ENCODE results near the gene TMEM256.

TMEM256 gene

DNA sequence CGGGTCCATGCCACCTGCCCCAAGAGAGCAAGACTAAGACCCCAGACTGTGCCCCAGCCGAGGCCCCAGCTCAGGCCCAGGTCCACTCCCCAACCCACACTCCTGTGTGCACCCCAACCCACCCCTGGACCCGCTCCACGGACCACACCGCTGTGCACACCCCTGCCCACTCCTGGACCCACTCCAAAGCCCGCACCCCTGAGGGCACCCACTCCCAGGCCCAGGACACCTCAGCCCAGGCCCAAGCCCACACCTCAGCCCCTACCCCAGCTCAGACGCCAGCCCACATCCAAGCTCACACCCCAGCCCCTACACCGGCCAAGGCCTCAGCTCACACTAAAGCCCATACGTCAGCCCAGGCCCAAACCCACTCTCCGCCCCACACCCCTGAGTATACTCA is 25.8 kb upstream of the TMEM256 start:
- no peak for DNase-seq (ENCODE audit: low read depth in 2 of 2)

DNA sequence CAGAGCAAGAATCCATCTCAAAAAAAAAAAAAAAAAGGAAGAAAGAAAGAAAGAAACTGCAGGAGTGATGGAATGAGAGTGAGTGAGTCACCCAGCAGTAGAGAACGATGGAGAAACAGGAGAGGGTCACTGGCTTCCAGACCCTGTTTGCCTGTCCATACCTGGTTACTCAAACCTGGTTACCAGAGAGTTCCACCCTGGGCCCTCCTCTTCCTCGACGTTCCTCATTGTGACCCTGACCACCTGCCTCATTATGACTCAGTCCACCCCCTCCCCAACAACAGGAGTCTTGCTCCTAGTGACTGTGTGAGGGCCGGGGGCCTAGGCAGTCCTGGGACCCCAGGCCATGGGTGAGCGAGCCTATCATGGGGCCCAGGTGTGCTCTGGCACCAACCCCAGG is 24.7 kb upstream of the TMEM256 start, which contains the start of gene SPEM3:
Gene SPEM3 (plus strand): TSS at position 301 of the 400 bp plus-strand sequence. CDS start 46 bp downstream, at position 347.
- DNase-seq (ENCODE audit: low read depth in 2 of 2), result no peak

DNA sequence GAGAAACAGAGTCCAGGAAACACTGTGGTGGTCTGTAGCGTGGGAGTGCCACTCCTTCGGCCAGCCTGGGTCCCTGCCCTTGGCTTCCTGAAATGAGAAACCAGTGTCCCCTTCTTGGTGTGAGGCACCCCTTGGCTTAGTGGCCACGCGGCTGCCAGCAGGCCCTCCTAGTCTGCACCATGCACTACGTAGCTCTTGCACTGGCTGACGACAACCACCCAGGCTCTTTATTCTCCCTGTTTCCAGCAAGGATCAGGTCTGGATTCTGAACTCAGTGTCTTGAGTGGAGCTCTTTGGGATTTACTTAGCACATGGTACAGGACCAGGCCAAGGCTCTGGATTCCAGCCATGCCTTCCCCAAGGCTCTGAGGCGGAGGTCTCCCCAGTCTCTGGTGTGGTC is 23.7 kb upstream of the TMEM256 start:
- no peak for DNase-seq (ENCODE audit: low read depth in 2 of 2)

DNA sequence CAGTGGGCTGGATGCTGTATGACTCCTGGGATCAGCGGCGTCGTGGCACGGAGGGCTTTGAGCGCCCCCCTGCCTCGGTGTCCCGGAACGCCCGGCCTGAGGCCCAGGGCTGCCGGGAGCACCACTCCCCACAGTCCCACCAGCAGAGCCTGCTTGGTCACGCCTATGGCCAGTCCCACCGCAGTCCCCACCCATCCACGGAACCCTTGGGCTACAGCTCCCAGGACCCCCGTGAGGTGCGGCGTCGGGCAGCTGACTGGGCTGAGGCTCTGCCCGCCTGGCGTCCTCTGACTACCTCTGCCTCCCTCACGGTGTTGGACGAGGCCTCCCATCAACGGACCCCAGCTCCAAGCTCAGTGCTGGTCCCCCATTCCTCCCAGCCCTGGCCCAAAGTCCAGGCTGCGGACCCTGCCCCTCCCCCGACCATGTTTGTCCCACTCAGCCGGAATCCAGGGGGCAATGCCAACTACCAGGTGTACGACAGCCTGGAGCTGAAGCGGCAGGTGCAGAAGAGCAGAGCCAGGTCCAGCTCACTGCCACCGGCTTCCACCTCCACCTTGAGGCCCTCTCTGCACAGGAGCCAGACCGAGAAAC is 23.1 kb upstream of the TMEM256 start:
- DNase-seq (ENCODE audit: low read depth in 2 of 2), result no peak

DNA sequence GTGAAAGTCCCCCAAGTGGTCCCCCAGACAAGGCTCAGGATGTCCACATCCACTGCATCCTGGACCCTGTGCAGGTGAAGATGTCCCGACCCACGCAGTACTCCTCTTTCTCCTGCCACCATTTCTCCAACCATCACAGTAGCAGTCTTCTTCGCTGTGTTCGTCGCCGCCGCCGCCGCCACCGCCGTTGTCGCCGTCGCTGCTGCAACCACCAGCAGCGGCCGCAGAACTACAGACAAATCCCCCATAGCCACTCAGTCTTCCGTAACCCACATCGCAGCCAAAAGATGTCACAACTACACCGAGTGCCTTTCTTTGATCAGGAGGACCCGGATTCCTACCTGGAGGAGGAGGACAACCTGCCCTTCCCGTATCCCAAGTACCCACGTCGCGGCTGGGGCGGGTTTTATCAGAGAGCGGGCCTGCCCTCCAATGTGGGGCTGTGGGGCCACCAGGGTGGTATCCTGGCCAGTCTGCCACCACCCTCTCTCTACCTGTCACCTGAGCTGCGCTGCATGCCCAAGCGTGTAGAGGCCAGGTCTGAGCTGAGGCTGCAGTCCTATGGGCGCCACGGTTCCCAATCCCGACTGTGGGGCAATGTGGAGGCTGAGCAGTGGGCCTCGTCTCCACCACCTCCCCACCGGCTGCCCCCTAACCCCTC is 22.4 kb upstream of the TMEM256 start:
- DNase-seq (ENCODE audit: low read depth in 2 of 2), result no peak

DNA sequence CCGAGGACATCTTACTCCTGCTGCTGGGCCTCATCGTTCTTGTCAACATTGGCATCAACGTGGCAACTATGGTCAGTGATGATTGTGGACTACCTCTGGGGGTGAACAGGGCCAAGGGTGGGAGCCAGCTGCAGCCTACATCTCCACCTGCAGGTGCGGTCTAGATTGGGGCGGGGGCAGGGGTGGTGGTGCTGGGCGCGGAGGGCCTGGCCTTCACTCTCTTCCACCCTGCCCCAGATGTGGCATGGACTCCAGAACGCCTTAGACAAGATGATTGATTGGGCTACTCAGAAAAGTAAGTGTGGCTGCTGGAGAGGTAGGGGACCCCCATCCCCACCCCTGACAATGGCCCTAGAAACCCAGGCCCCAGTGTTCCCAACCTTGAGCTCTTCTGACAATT is 21.9 kb upstream of the TMEM256 start:
- DNase-seq (ENCODE audit: low read depth in 2 of 2), result no peak

DNA sequence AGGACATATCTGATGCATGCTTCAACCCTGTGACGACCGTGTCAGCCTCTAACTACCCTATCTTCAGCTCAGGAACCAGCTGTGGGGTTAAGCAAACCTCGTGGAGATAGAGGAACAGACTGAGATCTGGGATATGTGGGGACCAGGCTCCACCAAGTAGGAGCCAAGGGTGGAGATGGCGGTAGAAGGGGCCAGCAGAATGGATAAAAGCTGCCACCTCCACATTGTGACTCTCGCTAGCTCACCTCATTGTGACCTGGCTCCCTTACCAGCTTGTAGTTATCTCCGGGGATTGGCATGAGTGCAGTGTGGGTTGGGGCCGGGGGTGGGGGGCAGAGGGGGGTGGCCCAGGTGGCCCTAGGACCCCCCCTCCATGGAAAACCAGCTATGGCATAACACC is 21.4 kb upstream of the TMEM256 start, which contains the start of gene SPEM2:
Gene SPEM2 (plus strand): TSS at position 301 of the 400 bp plus-strand sequence. CDS start 73 bp downstream, at position 374.
- DNase-seq (ENCODE audit: low read depth in 2 of 2), result no peak

DNA sequence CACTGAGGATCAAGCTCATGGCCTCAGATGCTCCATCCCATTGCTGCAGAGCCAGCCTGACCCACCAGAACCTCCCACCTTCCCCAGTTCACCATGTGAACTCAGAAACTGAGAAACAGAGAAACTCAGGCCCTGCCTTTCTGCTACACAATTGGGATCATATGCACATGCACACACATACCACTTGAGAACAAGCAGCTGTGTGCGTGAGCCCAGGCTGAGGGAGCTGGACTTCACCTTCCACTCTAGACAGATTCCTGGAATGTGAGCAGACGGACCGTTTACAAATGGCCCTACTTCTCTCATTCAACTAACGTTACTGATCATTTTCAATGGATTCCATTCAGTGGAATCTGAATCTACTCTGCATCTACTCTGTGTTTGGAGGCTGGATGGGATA is 19.8 kb upstream of the TMEM256 start:
- DNase-seq (ENCODE audit: low read depth in 2 of 2), result no peak

DNA sequence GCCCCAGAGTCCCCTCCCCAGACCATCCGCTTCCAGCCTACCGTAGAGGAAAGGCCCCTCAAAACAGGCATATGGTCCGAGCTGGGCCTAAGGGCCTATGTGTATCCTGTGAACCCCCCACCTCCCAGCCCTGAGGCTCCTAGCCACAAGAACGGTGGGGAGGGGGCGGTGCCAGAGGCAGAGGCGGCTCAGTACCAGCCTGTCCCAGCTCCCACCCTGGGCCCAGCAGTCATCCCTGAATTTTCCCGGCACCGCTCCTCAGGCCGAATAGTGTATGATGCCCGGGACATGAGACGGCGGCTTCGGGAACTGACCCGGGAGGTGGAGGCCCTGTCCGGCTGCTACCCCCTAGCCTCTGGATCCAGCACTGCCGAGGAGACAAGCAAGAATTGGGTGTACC is 17.3 kb upstream of the TMEM256 start:
- DNase-seq (ENCODE audit: low read depth in 2 of 2), result no peak

DNA sequence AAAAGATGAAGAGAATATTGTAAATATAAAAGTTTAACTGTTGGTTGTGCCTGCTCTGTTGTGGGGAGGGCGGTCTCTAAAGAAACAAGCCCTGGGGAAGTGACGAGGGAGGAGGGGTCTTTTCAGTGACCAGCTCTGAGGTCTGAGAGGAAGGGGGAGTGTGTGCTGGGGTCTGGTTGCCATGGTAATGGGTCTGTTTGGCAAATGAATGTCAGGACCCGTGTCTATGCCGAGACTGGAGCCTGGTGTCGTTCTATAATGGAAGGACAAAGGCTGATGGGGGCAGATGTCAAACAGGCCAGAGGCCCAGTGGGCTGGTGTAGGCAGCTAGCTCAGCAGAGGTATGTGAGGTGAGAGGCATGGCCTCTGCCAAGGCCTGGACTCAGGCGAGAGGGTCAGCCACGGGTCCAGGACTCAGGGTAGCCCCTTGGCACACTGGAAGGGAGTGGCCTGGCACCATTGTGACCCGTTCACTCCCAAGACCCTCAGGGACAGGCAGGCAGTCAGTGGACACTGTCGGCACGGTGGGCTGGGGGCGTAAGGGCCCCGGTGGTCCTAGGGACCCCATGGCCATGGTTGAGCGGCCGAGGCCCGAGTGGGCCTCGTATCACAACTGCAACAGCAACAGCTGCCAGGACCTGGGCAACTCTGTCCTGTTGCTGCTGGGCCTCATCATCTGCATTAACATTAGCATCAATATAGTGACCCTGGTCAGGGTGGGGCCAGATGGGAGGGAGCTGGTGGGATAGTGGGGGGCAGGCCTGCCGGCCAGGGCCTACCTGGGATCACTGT is 16.1 kb upstream of the TMEM256 start, which contains the start of gene SPEM1:
Gene SPEM1 (plus strand): TSS at position 506 of the 792 bp plus-strand sequence. CDS start 61 bp downstream, at position 567.
- DNase-seq (ENCODE audit: low read depth in 2 of 2), result no peak

DNA sequence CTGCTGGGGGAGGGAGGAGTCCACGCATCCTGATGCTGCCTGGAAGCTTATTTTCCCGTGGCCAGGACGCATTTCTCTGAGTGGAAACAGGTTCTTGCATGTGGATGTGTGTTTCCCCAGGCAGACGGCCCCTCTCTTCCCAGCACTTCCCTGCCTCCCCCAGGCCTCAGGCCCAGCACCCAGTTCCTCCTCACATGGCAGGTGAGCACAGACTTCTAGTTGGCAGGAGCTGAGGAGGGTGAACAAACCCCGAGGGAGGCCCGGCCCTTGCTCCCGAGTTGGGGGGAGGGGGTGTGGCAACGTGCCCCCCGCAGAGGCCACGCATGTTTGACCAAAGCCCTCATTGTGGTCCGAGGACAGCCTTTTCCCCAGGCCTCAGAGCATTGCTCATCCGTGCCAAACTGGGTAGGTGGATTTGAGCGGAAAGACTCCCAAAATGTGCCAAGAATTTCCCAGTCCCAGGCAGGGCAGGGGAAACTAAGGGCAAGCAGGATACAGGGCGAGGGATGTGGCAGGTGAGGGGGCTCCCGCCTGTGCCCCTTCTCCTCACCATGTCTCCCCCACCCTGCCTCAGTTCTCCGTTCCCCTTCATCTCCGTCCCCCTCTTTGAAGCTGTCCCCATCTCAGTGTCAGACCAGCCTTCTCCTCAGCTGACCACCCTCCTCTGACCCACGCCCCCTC is 14.7 kb upstream of the TMEM256 start:
- no peak for DNase-seq (ENCODE audit: low read depth in 2 of 2)

DNA sequence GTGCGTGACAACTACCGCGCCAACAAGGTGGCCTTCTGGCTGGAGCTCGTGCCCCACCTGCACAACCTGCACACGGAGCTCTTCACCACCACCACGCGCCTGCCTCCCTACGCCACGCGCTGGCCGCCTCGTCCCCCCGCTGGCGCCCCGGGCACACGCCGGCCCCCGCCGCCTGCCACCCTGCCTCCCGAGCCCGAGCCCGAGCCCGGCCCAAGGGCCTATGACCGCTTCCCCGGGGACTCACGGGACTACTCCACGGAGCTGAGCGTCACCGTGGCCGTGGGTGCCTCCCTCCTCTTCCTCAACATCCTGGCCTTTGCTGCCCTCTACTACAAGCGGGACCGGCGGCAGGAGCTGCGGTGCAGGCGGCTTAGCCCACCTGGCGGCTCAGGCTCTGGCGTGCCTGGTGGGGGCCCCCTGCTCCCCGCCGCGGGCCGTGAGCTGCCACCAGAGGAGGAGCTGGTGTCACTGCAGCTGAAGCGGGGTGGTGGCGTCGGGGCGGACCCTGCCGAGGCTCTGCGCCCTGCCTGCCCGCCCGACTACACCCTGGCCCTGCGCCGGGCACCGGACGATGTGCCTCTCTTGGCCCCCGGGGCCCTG is 13.3 kb upstream of the TMEM256 start:
- no peak for DNase-seq (ENCODE audit: low read depth in 2 of 2)

DNA sequence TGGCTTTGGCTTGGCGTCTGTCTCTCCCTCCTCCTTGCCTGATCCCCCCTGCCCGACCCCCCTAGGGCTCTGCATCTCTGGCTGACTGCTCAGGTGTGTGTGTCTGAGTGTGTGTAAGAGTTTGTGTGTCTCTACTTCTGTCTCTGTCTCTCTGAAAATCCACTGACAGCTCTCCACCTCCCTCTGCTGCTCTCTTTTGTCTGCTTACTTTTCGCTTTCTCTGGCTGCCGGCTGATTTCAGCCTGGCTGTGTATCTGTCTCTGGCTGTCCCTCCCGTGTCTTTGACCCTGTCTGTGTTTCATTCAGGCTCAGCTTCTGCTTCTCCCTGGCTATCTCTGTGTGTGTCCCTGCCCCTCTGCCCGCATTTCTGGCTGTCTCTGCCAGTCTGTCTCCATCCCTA is 12.4 kb upstream of the TMEM256 start:
- DNase-seq (ENCODE audit: low read depth in 2 of 2), result no peak

DNA sequence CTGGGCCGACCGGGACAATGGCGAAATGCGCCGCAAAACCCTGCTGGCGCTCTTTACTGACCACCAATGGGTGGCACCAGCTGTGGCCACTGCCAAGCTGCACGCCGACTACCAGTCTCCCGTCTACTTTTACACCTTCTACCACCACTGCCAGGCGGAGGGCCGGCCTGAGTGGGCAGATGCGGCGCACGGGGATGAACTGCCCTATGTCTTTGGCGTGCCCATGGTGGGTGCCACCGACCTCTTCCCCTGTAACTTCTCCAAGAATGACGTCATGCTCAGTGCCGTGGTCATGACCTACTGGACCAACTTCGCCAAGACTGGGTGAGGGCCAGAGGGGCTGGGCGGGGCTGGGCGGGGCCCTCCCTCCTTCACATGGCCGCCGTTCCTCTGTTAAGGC is 11.9 kb upstream of the TMEM256 start:
- DNase-seq (ENCODE audit: low read depth in 2 of 2), result no peak

DNA sequence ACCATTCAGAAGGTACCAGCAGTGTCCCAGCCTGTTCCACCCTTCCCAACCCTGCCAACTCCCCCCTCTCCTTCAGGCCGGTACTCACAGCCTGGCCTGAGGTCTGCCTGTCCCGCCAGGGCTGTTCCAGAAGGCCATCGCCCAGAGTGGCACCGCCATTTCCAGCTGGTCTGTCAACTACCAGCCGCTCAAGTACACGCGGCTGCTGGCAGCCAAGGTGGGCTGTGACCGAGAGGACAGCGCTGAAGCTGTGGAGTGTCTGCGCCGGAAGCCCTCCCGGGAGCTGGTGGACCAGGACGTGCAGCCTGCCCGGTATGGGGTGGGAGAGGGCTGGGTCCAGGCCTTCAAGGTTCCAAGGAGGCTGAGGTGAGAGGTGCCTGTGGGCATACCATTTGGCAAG is 10.9 kb upstream of the TMEM256 start:
- DNase-seq (ENCODE audit: low read depth in 2 of 2), result no peak

DNA sequence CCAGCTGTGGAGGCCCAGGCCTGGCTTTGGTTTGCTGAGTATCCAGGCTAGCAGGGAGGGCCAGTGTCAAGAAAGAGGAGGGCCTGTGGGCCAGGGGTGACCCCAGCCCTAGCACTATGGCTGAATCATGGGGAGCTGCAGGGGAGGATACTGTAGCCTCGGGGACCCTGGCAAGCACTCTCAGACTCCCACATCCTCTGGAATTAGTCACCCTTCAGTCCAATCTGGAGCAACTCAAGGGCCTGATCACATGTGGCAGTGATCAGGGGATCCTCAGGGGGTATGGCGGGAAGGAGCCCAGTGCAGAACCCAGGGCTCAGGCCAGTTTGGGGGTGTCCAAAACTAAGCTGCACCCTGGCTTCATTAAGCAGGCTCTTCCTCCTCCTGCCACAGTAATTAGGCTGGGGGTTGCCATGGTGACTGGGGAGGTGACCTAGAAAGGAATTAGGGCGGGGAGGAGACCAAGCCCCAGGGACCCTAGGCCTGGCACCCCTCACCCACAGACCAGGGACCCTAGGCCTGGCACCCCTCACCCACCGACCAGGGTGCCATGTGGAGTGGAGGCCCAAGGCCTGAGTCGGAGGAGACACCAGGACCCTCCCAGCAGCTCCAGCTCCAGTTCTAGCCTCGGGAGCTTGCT is 9.6 kb upstream of the TMEM256 start:
- DNase-seq (ENCODE audit: low read depth in 2 of 2), result no peak

DNA sequence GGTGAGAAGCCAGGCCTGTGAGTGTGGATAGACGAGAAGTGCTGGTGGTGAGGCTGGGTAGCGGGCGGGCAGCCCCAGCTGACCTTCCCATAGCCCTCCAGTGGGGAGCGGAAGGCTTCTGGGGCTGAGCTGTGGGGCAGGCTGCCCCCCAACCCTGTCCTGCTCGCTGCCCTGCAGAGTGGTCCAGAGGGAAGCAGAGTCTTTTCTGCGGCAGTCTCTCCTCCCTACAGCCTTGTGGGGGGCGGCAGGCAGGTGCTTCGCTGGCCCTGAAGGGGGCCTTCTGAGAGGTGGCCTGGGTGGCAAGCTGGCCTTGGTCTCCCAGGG is 7.5 kb upstream of the TMEM256 start:
- DNase-seq (ENCODE audit: low read depth in 2 of 2), result no peak

DNA sequence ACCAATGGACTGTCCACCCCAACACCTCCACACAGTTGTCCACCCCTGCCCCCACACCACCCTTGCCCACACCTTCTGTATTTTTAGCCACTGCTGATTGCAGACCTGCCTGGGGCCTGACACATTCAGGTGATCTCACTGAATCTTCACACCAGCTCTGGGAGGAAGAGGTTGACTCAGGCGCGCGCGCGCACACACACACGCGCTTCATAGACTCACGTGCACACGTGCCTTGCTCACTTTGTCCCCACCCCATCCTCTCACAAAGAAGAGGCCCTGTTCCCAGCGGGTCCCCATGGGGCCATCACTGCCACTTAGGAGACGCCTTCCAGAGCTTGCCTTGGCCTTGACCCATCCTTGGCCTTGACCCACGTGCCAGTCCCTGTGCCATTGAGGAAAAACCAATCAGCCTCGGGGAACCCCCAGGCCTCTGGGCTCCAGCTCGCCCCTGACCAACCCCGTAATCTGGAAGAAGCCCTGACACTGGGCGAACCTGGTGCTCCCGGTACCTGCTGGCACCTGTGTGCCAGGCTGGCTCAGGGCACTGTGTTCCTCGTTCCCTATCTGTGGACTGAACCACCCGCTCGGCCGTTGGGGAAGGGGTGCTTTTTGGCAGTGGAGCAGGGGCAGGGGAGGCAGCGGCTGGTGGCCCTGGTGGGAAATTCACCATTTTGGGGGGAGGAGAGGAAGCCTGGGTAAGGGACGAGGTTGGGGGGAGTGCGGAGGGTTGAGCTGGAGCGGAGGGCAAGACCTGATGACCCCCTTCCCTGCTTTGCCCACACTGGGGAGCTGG is 6.9 kb upstream of the TMEM256 start:
- DNase-seq (ENCODE audit: low read depth in 2 of 2), result no peak

DNA sequence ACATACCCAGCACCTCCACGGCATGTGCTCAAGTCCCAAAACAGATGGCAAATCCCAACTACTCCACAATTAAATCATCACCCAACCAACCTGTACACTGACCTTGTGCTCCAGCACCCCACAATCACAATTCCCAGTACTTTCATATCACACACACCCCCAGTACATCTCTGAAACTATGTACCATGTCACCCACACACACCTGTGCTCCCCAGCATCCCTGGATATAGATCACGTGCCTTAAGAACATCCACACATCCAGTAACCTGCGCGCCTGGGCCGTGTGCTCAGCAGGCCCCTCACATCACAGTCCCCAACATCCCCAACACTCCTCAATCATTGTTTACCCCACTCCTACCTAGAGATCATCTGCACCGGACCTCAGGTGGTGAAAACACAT is 5.8 kb upstream of the TMEM256 start:
- DNase-seq (ENCODE audit: low read depth in 2 of 2), result no peak

DNA sequence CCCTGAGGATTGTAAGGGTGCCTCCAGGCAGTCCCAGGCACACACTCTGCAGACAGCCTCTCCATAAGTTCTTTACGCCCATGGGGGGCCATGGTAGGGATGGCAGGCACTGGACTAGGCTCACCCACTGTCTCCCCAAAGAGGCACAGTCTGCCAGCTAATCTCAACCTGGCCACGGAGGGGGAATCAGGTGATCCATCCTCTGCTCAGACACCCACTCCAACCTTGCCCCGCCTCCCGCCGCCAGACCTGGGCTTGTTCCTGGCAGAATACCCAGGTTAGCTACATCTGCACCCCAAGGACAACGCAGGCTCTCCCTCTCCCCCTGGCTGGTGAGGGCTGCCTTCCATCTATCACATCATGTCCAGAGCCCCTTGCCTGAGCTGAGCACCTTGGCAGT is 5.0 kb upstream of the TMEM256 start:
- DNase-seq (ENCODE audit: low read depth in 2 of 2), result no peak
